ENCODE results near the gene ARSJ.

DNA sequence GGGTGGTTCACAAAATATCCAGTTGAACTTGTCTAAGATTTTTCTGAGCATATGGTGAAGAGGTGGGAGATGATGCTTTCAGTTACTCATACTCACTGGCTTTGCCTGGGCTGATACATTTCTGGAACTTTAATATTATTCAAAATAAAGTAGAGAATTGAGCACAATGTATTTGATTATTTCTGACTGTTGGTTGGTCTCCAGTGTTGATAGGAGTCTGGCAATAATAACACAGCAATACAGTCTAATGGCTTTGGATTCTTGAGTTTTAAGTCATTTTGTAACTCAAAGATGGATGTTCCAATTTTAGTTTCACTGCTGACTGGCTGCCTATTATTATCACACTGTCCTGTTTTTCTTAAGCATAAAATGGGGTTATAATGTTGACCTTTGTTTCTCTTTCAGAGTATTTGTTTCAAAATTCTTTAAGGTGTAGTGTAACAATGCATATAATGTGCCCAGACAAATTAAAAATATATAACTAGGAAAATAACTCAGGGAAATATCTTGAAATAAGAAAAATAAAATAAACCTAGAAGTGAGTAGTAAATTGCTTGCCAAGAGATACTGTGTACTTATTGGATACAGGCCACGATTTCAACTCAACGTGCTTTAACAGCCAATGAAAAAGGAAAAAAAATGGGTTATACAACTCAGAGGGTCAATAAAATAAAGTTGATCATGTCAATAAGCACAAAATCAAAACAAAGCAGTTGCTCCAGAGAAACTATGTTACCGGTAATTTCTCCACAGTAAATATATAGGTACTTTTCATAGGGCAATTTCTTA, 99.0 kb downstream of the ARSJ start:
- TF ChIP-seq EZH2 (IDR thresholded peaks at IDR 0.05) (no peak), POLR2AphosphoS5 (IDR thresholded peaks at IDR 0.05; ENCODE audit: borderline replicate concordance, low read depth, low read length) (no peak), FOXP2 (optimal IDR thresholded peaks at IDR 0.05; ENCODE audit: control extremely low read depth, extremely low read length, insufficient read depth) (no peak)

Data from SK-N-MC (cell line).